Keratinocyte (primary cell): ENCODE measurements around the gene CGRRF1. TPM values are rescaled to one million over a fixed set of nuclear protein-coding genes. Genes with fewer than 3 reads are reported as not detected.

Source experiments
- DNase-seq: peaks from one replicate; pipeline ENCODE4 v3.0.0-alpha.2; 2011; ENCODE audit warnings: low read depth, missing footprints, low spot score
- FAIRE-seq: peaks from 2 replicates; lab custom pipeline; 2011; peaks lifted over from hg19 to GRCh38; lab: Jason Lieb, UNC
- H2AFZ ChIP-seq: 2 replicates; pipeline ENCODE4 v1.6.0; 2012; ENCODE audit warnings: low read length, control low read depth, inconsistent platforms; ENCODE audit not compliant: control insufficient read depth
- H3K27ac ChIP-seq: 2 replicates; pipeline ENCODE4 v1.5.1; 2011; ENCODE audit warnings: low read length; ENCODE audit not compliant: control insufficient read depth, insufficient read depth
- H3K27me3 ChIP-seq: 3 replicates; pipeline ENCODE4 v1.6.0; 2011; ENCODE audit warnings: low read length; ENCODE audit not compliant: control insufficient read depth, insufficient read depth; ENCODE audit errors: extremely low read depth
- H3K36me3 ChIP-seq, 2 experiments: 2 replicates in 1 of 2; 3 replicates in 1 of 2; pipeline ENCODE4 v1.5.1; 2011; ENCODE audit warnings: low read length in 2 of 2, mild to moderate bottlenecking in 1 of 2; ENCODE audit not compliant: control insufficient read depth in 2 of 2, insufficient read depth in 2 of 2; ENCODE audit errors: extremely low read depth in 1 of 2
- H3K4me1 ChIP-seq: 3 replicates; pipeline ENCODE4 v1.5.1; 2011; ENCODE audit warnings: low read length; ENCODE audit not compliant: control insufficient read depth, insufficient read depth; ENCODE audit errors: extremely low read depth
- H3K4me2 ChIP-seq: 3 replicates; pipeline ENCODE4 v1.6.0; 2011; ENCODE audit warnings: low read depth, low read length; ENCODE audit not compliant: control insufficient read depth, insufficient read depth; ENCODE audit errors: extremely low read depth
- H3K4me3 ChIP-seq, 3 experiments: fragments of 200-600 bp in 1 of 3; sonication (generic) in 1 of 3; 2 replicates in 2 of 3; 3 replicates in 1 of 3; pipeline ENCODE4 v1.5.1; 2011 to 2016; ENCODE audit warnings: low read length in 3 of 3, mild to moderate bottlenecking in 3 of 3, control low read depth in 2 of 3, inconsistent platforms in 1 of 3, low read depth in 1 of 3, mixed read lengths in 1 of 3, mixed run types in 1 of 3, moderate library complexity in 1 of 3; ENCODE audit not compliant: control insufficient read depth in 2 of 3, insufficient read depth in 2 of 3; ENCODE audit errors: extremely low read depth in 1 of 3
- H3K79me2 ChIP-seq: 2 replicates; pipeline ENCODE4 v1.6.0; 2012; ENCODE audit warnings: low read length; ENCODE audit not compliant: control insufficient read depth, insufficient read depth
- H3K9ac ChIP-seq: 3 replicates; pipeline ENCODE4 v1.6.0; 2011; ENCODE audit warnings: low read length; ENCODE audit not compliant: control insufficient read depth, insufficient read depth; ENCODE audit errors: extremely low read depth
- H3K9me1 ChIP-seq: 3 replicates; pipeline ENCODE4 v1.6.0; 2011; ENCODE audit warnings: low read length; ENCODE audit not compliant: control insufficient read depth, insufficient read depth; ENCODE audit errors: extremely low read depth
- H3K9me3 ChIP-seq: 2 replicates; pipeline ENCODE4 v1.5.1; 2012; ENCODE audit warnings: low read depth, low read length; ENCODE audit not compliant: control insufficient read depth
- H4K20me1 ChIP-seq: 3 replicates; pipeline ENCODE4 v1.6.0; 2011; ENCODE audit warnings: low read length; ENCODE audit not compliant: control insufficient read depth, insufficient read depth; ENCODE audit errors: extremely low read depth
- CTCF ChIP-seq, 3 experiments: IDR thresholded peaks in 1 of 3; conservative IDR thresholded peaks in 1 of 3; optimal IDR thresholded peaks in 1 of 3; 2 replicates in 2 of 3; 3 replicates in 1 of 3; pipeline versions ENCODE3 to v1.5.1; 2011; ENCODE audit warnings: low read length in 3 of 3, mild to moderate bottlenecking in 3 of 3, moderate library complexity in 2 of 3, control low read depth in 1 of 3, inconsistent platforms in 1 of 3; ENCODE audit not compliant: insufficient read depth in 2 of 3; ENCODE audit errors: extremely low read depth in 1 of 3
- EZH2 ChIP-seq: IDR thresholded peaks from one replicate; pipeline ENCODE4 v1.6.1; 2012; ENCODE audit warnings: inconsistent platforms, mild to moderate bottlenecking, low read length, moderate library complexity
- dilution Hi-C: fragments of 300-500 bp; cut with MboI; formaldehyde crosslinking; loops from one replicate; pipeline ENCODE4 v1.7.0; 2020; ENCODE audit warnings: low sequenced_read_pairs; ENCODE audit not compliant: extremely low pct_ligation_motif_present
- polyA plus RNA-seq, 5 experiments: library from polyadenylated mRNA; depleted of rRNA in 3 of 5; stranded (reverse) in 3 of 5; stranded (forward) in 1 of 5; unstranded in 1 of 5; fragments of >200 nt; gene quantifications; 1 replicate in 1 of 5; 2 replicates in 3 of 5; 3 replicates in 1 of 5; pipeline versions ENCODE4 v1.2.1 to v1.2.3, GENCODE V29; 2011 to 2012; ENCODE audit warnings: missing spikeins in 2 of 5, low read depth in 1 of 5, low replicate concordance in 1 of 5

Gene CGRRF1
- polyA plus RNA-seq, 1 donor (not counting 4 experiments of a cell fraction or from before 2014, with no cell fraction given), result 19.5 TPM

DNA sequence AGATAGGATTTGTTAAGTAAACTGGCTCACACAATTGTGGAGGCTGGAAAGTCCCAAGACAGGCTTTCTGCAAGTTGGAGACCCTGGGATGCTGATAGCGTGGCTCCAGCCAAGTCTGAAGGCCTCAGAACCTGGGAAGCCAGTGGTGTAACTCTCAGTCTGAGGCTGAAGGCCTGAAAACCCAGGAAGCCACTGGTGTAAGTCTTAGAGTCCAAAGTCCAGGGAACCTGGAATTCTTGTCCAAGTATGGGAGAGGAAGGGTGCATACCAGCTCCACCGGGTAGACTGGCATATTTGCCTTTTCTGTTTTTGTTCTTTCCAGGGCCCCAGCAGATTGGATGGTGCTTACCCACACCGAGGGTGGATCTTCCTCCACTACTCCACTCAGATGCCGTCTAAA is 39.0 kb upstream of the CGRRF1 start:
- H3K4me1 ChIP-seq, result no peaks in the 10 kb centered on the region
- no peaks in the 10 kb centered on the region for H3K9me1 ChIP-seq
- no peak for DNase-seq
- H3K36me3 ChIP-seq, result peaks cover 0 to 2% of the 10 kb centered on the region in 2 experiments
- no peak overlapping the region for H3K4me2 ChIP-seq
- H3K27ac ChIP-seq, result no peak overlapping the region
- no peak overlapping the region for H3K4me3 ChIP-seq
- no peaks in the 10 kb centered on the region for H4K20me1 ChIP-seq
- H3K9ac ChIP-seq, result no peak overlapping the region
- dilution Hi-C loops, result no loop called here
- TF ChIP-seq CTCF (optimal IDR thresholded peaks at IDR 0.05 in 1 of 3, IDR thresholded peaks at IDR 0.05 in 1 of 3, conservative IDR thresholded peaks at IDR 0.05 in 1 of 3; ENCODE audit: extremely low read depth in 1 of 3, insufficient read depth in 2 of 3, low read length in 3 of 3), result no peak
- no peak for TF ChIP-seq EZH2
- H2AFZ ChIP-seq, result no peak overlapping the region
- H3K79me2 ChIP-seq, result no peaks in the 10 kb centered on the region
- H3K27me3 ChIP-seq, result no peaks in the 10 kb centered on the region
- no peak for FAIRE-seq
- H3K9me3 ChIP-seq, result no peaks in the 10 kb centered on the region

- H3K4me3 ChIP-seq, result no peak overlapping the region
- H3K27me3 ChIP-seq, result no peaks in the 10 kb centered on the region
- no peak overlapping the region for H3K4me2 ChIP-seq
- no peaks in the 10 kb centered on the region for H3K4me1 ChIP-seq
- no peaks in the 10 kb centered on the region for H3K9me3 ChIP-seq
- TF ChIP-seq CTCF (optimal IDR thresholded peaks at IDR 0.05 in 1 of 3, IDR thresholded peaks at IDR 0.05 in 1 of 3, conservative IDR thresholded peaks at IDR 0.05 in 1 of 3; ENCODE audit: extremely low read depth in 1 of 3, insufficient read depth in 2 of 3, low read length in 3 of 3) (no peak), EZH2 (no peak)
- peaks cover 2 to 8% of the 10 kb centered on the region in 2 experiments for H3K36me3 ChIP-seq
- no peaks in the 10 kb centered on the region for H4K20me1 ChIP-seq
- H3K79me2 ChIP-seq, result no peaks in the 10 kb centered on the region
- no peaks in the 10 kb centered on the region for H3K9me1 ChIP-seq
- no peak overlapping the region for H3K27ac ChIP-seq
- no peak overlapping the region for H2AFZ ChIP-seq
- no peak for FAIRE-seq
- no peak overlapping the region for H3K9ac ChIP-seq
- dilution Hi-C loops, result no loop called here
- DNase-seq, result no peak
Measured at GRCh38 chr14:54471641-54472040, 38.1 kb upstream of the CGRRF1 start.
